Left renal cortex interstitium (tissue), 4 donors: ENCODE results near the gene SOHLH1. TPM values are rescaled to one million over a fixed set of nuclear protein-coding genes. Genes with fewer than 3 reads are reported as not detected.

Experiments
- DNase-seq, 4 donors: peaks; one replicate each; pipeline ENCODE4 v3.0.0-alpha.2; 2013; ENCODE audit warnings: low read depth in 4 of 4, low spot score in 2 of 4, missing footprints in 1 of 4
- polyA plus RNA-seq, 4 donors: library from polyadenylated mRNA; unstranded; fragments of 120-200 nt; gene quantifications; one replicate each; pipeline ENCODE4 v1.2.1, GENCODE V29; 2013; ENCODE audit not compliant: insufficient read length in 4 of 4

Gene SOHLH1
- polyA plus RNA-seq, 4 donors: not detected

DNA sequence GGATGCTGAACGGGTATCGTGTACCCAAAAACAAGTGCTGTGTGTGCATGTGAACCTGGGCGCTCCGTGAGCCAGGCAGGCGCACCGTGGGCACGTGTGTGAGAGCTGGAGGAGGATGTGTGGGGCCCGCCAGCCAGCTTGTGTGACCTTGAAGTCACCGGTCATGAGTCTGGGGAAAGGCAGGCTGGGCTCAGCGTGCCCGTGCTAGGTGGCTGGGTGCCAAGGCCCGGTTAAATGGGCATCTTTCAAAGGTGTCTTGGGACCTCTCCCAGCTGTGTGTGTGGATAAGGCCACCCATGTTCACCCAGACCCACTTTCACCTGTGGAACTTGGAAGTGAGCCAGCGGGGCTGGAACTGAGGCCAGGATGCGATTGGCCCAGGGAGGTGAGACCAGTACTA lies 6.1 kb upstream of the SOHLH1 start:
- no peak for DNase-seq

DNA sequence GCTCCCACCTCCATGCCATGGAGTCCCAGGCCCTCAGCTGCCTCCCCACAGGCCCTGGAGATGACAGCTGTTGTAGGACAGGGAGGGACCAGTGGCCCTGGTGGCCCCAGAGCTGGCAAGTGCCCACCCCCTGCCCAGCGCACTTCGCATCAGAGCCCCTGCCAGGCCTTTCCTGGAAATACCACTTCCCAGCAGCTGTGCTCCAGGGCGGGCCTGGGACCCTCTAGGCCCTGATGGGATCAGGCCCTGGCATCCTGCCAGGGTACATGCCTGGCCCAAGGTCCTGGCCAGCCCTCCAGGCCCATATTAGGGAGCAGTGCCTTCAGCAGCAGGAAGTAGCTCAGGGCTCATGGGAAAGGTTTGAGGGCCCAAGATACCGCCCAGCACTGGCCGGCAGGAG lies 5.2 kb upstream of the SOHLH1 start:
- no peak for DNase-seq

DNA sequence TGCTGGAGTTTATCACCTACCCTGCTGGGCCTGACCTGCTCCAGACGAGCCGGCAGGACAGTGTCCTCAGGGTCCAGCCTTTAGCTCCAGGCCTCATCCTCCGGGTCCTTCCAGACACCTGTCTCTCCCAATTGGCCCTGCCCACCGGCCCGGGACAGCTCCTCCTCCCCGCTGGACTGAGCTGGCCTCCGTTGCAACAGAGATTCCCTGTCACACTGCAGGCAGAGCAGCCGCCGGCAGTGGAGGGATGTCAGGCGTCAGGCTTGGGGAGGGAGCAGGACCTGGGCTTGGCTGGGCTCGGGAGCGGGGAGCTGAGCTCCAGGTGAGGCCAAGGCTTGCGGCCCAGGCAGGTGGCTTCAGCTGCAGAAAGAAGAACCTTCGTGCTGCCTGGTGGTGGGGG lies 4.4 kb upstream of the SOHLH1 start:
- DNase-seq: no peak

DNA sequence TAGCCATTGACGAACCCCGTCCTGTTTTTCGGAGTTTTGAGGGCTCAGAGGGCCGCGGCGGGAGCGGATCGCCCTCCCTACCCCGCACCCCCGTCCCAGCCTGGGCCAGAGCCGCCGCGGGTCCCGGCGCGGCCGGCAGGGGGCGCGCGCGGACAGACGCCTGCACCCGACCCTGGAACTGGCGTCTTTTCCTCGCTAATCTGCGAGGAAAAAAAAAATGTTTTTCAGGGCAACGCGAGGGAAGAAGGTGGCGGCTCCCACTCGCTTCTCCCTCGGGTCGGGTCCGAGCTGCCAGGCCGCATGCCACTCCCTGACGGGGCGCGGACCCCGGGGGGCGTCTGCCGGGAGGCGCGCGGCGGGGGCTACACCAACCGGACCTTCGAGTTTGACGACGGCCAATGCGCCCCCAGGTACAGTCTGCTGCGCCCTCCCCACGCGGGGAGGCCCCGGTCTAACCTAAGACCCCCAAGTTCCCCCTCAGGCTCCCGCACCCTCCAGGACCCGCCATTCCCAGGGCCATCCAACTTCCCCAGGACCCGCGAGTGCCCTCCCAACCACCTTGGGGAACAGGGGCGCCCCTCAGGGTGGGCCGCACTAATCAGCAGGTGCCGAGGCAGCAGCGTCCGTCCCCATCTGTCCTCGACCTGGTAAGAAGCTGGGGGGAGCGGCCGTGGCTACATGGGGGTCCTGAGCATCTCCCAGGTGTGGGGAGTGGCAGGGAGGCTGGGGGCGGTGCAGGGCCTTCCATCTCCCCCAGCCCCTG lies 2.9 kb upstream of the SOHLH1 start, which contains the start of gene KCNT1:
Gene KCNT1 (plus strand): TSS at position 227 of the 763 bp plus-strand sequence. CDS start 74 bp downstream, at position 301.
- peak in 2 of 4 donors; percentile 32 to 62 for DNase-seq

DNA sequence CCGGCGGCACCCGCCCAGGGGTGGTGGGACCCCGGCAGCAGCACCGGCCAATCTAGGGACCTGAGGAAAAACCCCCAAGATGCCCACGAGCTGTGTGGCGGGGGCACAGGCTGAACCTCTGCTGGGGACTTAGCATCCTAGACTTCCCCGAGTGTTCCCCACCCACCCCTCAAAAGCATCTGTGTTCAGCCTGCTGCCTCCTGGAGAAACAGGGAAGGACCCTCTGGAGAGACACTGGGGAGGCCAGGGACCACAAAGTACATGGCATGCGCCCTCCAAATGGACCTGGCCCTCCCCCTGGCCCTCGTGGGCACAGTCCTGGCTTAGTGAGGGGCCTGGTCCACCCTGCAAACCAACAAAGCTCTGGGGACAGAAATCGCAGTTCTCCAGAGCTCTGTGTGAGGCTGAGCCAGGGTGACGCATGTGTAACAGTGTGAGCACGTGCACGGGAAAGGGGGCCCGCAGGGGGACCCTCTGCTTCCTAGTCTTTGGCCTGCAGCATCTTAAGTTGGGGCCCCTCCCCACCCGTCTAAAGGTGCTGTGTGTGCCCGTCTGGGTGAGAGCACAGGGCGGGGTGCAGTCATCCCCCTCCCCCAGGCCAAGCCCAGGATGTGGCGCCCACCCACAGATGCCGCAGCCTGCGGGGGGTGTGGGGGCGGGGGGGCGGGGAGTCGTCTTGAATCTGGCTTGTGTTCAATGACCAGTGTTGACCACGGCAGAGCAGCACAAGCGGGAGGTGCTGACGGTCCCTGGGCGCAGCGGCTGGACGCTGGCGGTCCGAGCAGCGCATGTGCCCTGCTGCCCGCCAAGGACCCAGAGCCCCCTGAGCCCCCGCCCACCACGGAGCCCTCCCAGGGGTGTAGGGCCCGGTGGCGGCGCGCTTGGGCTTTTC lies 2.0 kb upstream of the SOHLH1 start:
- peak in 1 of 4 donors; percentile 5 for DNase-seq

DNA sequence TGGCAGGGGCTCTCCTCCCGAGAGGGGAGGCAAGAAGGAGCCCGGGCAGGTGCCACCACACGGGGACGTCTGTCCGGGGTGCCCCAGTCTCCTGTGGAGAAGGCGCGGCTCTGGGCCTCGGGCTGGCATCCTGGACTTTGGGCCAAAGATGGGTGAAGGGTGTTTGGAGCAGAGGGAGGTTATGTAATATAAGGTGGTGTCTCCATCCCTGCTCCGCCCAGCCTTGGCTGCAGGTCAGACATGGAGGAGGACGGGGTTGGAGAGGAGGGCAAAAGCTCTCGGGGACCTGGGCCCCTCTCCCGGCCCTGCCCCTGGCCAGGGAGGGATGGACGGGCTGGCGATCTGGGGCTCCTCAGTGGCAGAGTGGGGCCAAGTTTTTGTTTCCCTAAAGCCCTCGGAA lies 1.2 kb upstream of the SOHLH1 start:
- no peak for DNase-seq

DNA sequence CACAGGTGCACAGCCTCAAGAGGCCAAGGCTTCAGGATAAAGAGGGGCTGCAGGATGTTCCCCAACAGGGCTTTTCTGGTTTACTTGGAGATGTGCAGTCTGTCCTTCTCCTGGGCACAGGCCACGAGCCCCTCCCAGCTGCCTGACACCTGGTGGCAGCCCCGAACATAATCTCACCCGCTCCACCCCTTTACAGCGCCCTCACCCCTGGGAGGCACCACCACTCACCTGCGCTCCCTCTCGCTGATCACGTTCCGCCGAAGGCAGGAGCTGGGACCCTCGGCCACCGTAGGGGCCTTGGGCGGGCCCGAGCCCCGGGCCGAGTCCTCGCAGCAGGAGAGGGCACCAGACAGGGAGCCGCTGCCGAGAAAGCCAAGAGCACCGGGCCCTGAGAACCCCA lies 514 bp downstream of the SOHLH1 start:
- no peak for DNase-seq

DNA sequence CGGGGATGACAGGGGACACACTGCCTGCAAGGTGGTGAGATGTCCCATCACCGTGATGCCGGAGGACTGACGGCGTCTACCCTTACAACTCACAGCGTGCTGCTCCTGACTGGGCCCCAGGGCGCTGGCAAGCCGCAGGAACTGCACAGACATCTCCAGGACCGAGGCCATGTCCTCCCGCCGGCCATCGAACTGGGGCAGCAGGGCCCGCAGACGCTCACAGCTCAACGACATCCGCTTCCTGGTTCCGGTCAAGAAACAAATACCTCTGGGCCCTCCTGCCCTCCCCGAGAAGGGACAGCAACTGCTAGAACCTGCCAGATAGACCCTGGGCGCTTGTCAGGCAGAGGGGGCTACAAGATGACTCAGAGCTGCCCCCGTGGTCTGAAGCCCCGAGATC lies 1.0 kb downstream of the SOHLH1 start:
- no peak for DNase-seq

DNA sequence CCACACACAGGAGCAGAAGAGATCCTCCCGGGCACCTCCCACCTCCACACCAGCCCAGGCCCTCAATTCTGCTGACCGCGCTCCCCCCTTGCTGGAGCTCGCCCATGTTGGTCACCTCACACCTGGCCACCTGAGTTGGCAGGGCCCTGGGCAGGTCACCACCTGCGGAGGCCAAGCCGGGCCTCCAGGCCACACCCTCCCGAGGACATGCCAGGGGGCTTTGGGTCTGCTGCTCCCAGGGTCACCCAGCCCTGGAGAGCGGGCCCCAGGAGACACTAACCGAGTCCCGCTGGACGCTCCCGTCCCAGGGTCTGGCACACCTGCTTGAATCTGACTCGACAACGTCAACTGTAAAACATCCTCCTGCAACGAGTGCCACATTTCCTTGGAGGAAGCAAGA lies 2.1 kb downstream of the SOHLH1 start:
- no peak for DNase-seq

DNA sequence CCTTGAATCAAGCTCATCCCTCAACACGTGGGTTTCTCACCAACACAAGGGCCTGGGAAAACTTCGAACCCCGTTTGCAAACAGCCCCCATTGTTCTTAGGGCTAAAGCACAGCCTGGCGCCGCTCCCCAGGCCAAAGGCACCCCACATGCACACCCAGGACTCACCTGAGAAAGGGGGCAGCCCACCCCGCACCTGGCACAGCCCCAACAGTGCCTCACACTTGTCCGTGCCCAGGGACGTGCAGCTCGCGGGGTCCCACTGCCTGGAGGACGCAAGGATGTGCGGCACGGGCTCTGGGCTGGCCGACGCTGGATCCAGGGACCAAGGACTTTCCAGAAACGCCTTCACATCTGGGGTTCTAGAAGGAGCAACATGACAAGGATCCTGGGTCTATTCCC lies 2.8 kb downstream of the SOHLH1 start:
- no peak for DNase-seq

DNA sequence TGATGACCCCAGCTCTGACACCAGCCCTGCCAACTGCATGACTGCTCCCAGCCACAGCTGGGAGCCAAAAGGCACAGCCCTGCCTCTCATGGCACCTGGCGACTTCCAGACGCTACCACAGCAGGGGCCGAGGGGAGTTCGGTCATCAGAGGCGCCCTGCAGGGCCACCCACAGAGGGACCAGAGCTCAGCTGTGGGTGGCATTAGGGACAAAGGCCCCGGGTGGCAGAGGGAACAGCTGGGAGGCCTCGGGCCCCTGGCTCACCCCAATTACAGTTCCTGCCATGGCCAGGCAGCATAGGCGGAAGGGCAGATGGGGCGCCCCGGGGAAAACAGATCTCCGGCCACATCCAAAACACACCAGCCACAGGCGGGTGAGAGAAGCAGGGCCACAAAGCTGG lies 3.6 kb downstream of the SOHLH1 start:
- DNase-seq: no peak

DNA sequence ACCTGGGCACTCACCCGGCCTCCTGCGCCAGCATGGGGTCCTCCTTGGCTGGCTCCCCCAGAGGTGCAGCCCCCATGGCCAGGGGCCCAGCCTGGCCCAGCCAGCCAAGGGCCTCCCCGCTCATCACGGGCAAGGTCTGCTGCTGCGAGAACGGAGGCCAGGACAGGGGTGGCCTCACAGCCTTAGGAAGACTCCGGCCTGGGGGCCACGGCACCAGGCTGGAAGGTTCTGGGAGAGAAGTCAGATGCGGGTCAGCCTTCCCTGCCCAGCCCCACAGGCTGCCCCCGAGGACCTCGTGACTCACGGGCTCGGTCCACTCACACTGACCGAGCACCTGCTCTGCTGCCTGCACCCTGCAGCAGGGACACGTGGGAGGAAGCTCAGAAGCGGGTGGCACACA lies 4.2 kb downstream of the SOHLH1 start:
- DNase-seq: no peak

DNA sequence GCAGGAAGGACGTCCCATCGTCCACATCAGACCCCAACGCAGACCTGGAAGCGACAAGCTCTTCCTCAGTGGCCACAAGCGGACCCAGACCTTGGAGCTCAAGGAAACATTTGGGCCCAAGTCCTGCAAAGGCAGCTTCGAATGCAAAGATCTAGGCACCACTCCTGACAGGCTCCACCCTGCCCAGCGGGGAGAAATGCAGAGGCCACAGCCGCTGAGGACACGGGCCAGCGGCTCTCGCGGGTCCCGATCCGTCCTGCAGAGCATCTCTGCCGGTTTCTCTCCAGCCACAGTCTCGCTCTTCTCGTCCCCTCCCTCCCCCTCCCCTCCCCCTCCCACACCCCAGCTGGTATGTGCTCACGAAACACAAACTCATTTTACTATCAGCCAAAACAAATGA lies 4.9 kb downstream of the SOHLH1 start:
- DNase-seq: no peak

DNA sequence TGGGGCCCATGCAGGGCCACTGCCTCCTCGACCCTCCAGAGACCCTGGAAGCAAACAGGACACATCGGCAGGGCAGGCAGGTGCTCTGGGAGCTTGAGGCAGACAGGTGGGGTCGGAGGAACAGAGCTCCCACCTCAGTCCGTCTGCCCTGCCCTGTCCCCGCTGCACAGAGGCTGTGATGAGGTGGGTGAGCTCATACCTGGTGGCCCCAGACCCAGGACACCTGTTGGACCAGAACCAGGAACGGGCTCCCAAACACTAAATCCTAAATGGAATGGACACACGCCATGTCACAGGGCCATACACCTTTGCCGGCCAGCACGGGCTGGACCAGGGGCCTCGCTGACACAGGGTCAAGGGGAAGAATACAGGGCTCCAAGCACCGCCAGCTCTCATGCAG lies 5.5 kb downstream of the SOHLH1 start:
- DNase-seq: no peak

DNA sequence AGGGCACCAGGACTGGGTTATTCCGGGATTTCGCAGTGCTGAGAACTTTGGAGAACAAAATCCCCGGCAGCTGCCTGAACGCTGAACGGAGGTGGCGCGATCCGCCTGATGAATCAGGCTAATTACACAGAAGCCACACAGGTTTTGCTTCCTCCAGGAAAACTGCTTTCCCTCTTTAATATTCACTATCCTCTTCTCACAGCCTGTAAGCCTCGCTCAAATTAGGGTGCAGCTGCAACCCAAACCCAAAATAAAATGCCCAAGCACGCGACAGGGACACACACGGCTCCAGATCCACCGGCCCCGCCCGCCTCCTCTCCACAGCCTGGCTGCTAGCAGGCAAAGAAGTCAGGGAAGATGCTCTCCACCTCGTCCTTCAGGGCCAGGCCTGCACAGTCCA lies 6.0 kb downstream of the SOHLH1 start:
- DNase-seq: no peak

DNA sequence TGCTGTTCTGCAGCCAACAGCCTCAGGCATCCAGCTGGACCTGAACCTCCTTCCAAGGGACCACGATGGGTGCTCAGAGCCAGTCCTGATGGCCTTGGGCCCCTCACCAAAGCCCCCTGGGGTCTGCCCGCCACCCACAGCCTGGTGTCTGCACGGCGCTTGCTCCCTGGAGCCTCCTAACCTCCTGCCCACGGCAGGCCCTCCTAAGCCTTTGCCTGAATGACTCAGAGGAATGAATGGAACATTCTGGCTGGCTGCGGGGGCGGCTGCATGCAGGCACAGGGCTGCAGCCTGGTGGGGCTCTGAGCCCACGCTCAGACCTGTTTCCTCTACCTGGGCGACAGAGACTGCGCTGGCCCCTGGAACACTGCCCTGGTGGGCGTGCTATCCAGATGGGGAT lies 6.9 kb downstream of the SOHLH1 start:
- no peak for DNase-seq

DNA sequence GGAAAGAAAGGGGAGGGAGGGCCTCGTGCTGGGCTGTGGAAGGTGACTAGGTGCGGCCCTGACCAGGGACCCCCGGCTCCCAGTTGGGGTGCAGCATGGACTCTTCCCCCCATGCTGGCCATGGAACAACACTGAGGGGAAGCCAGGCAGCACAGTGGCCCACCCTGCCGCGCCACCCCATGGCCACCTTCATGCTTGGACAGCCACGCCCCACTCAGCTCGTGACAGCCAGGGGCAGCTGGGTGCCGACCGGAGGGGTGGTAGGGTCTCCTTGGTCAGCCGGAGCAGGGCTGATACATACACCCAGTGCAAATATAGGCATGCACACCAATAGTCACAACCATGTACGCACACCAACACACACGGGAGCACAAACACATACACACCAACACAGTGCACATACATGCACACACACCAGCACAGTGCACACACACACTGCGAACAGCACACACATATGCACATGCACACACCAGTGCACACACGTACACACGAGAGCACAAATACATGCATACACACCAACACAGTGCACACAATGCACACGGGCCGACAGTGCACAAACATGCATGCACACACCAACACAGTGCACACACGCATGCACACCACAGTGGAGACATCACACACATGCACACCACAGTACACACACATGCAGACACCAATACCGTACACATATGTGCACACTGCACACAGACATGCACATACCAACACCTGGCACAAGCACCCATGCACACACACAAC lies 8.3 kb downstream of the SOHLH1 start:
- no peak for DNase-seq

DNA sequence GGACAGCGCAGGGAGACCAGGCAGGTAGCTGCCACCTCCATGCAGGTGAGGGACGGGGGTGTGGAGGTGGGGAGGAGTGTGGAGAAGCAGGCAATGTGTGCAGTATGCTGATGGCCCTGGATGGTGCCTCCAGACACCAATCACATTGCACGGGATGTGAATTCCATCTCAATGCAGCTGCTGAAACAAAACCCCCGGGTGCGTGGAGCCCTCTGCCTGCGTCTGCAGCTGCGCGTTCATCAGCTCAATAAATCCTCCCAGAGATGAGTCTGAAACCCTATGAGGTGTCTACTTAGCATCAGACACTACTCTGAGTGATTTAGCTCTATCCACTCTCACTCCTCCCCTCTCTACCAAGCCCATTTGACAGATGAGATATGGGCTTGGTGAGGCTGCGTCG lies 10.3 kb downstream of the SOHLH1 start:
- no peak for DNase-seq

DNA sequence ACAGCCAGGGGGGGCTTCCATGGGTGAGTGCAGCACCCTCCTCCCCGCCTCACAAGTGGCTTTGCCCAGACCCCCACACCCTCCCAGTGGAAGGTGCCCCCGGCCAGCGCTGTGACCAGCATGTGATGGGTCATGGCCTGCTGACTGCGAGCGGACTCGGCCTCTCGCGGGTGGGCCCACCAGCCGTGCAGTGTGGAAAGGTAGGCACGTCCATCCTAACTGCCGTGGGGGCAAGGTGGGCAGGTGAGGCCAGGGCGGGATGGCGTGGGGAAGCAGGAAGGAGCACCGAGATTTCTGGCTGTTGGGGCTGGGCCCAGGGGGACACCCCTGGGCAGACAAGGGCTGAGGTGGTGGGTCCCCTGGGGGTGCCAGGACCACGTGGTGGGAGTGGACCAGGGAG lies 12.1 kb downstream of the SOHLH1 start:
- no peak for DNase-seq

DNA sequence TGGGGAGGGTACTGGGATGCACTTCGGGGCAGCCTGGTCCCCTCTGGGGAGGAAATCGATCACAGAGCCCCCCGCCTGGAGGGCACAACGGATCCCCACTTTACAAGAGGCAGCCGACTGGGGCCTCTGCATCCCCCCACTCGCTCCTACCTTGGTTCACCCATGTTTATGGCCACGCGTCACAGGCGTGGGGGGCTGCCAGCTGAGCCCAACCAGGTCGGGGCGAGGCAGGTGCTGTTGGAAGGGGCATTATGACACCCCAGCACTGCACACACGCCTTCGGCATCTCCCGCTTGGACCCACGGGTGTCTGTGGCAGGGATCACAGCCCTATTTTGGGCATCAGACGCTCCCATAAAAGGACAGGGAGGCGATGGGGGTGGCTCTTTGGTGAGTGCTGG lies 14.6 kb downstream of the SOHLH1 start:
- DNase-seq: no peak

DNA sequence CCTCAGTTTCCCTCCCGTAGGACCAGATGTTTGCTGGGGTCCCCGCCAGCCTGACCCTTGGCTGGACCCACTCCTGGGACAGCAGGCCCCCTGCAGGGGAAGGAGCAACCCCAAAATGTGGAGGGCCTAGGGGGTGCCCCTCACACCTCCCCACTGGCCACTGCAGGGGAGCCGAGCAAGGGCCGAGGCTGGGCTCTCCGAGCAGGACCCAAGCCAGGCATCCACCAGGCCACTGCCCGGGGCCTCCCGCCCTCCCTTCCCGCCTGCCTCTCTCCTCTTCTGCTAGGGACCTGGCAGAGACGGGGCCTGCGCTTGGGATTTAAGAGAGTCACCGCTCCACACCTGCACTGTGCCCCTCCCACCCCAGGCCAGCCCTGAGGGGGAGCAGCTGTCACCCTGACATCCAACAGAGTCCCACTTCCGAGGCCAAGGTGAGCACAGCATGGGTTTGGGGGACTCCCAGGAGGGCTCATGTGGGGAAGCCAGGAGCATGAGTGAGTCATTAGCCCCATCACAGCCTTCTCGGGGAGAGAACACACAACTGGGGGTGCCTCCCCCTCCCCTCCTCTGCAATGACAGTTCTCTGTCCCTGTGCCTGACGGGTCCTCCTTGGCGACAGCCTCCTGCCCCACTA lies 15.8 kb downstream of the SOHLH1 start:
- DNase-seq: no peak
